ENCODE data around the gene NPTX1. TPM values are rescaled to one million over a fixed set of nuclear protein-coding genes. Genes with fewer than 3 reads are reported as not detected.

The NPTX1 gene
- total and polyA plus RNA-seq, 9 of the 15 experiments (the other 6 are each of a cell fraction or from before 2014, with no cell fraction given) = 0.04 TPM; not detected in 8

DNA sequence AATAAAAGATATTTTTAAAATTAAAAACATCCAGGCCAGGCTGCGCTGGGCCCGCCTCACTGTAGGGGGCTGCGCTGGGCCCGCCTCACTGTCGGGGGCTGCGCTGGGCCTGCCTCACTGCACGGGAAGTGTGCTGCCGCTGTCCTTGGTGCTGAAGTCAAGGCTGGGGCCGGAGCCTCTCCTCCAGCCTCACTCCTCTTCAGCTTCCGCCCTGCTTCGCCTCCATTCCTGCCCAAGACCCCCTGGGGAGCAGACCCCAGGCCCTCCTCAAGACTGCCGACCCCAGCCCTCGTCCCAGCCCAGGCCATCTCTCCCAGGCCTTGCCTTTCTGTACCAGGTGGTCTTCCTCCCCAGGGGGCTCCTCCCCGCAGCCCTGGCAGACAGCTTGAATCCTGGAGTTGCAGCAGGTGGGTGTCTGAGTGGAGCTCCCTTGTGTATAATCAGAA is 35.3 kb downstream of the NPTX1 start (continued):
- TF ChIP-seq ZNF583 (CRISPR knock-in tag; IDR thresholded peaks at IDR 0.05) = no peak
- TF ChIP-seq ZC3H11A (IDR thresholded peaks at IDR 0.05; ENCODE audit: low read depth, low read length) = no peak
- TF ChIP-seq MAFF (IDR thresholded peaks at IDR 0.05; ENCODE audit: low read length) = no peak
- no peak for TF ChIP-seq PHF21A (IDR thresholded peaks at IDR 0.05; ENCODE audit: borderline replicate concordance, low read depth)
- TF ChIP-seq FIP1L1 (IDR thresholded peaks at IDR 0.05; ENCODE audit: low read depth, low read length, poor library complexity, severe bottlenecking) = no peak
- no peak for TF ChIP-seq MCM2 (IDR thresholded peaks at IDR 0.05; ENCODE audit: low read depth)
- TF ChIP-seq CSDE1 (IDR thresholded peaks at IDR 0.05) = no peak
- TF ChIP-seq CHD2 (IDR thresholded peaks at IDR 0.05; ENCODE audit: low read depth, low read length) = no peak
- no peak for TF ChIP-seq TCF7L2 (IDR thresholded peaks at IDR 0.05; ENCODE audit: low read depth, low read length)
- TF ChIP-seq ZNF174 (CRISPR knock-in tag; IDR thresholded peaks at IDR 0.05) = no peak
- no peak for TF ChIP-seq ZNF23 (CRISPR knock-in tag; IDR thresholded peaks at IDR 0.05)
- TF ChIP-seq HDAC6 (IDR thresholded peaks at IDR 0.05; ENCODE audit: low read depth, low read length) = no peak
- TF ChIP-seq, protein P1, sequence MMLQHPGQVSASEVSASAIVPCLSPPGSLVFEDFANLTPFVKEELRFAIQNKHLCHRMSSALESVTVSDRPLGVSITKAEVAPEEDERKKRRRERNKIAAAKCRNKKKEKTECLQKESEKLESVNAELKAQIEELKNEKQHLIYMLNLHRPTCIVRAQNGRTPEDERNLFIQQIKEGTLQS (IDR thresholded peaks at IDR 0.05) = no peak
- TF ChIP-seq, protein P1 (CRISPR knock-in tag; conservative IDR thresholded peaks at IDR 0.05) = no peak
- peak; percentile 64; the same call in 1 of the 2 replicates for TF ChIP-seq ZNF263 (CRISPR knock-in tag; IDR thresholded peaks at IDR 0.05; ENCODE audit: borderline replicate concordance)
- no peak for TF ChIP-seq CHD1 (IDR thresholded peaks at IDR 0.05; ENCODE audit: low read length)
- TF ChIP-seq ELF4 (CRISPR knock-in tag; IDR thresholded peaks at IDR 0.05) = no peak
- no peak for TF ChIP-seq SREBF2 (CRISPR knock-in tag; IDR thresholded peaks at IDR 0.05)
- TF ChIP-seq RBM39 (optimal IDR thresholded peaks at IDR 0.05; ENCODE audit: low read depth, low read length) = no peak
- TF ChIP-seq, protein P2, sequence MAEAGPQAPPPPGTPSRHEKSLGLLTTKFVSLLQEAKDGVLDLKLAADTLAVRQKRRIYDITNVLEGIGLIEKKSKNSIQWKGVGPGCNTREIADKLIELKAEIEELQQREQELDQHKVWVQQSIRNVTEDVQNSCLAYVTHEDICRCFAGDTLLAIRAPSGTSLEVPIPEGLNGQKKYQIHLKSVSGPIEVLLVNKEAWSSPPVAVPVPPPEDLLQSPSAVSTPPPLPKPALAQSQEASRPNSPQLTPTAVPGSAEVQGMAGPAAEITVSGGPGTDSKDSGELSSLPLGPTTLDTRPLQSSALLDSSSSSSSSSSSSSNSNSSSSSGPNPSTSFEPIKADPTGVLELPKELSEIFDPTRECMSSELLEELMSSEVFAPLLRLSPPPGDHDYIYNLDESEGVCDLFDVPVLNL (CRISPR knock-in tag; IDR thresholded peaks at IDR 0.05; ENCODE audit: low read depth) = no peak
- peak; percentile 60 for TF ChIP-seq CREM (IDR thresholded peaks at IDR 0.05; ENCODE audit: low read depth)
- no peak for TF ChIP-seq ZBTB5 (IDR thresholded peaks at IDR 0.05)
- no peak for TF ChIP-seq TEAD4 (IDR thresholded peaks at IDR 0.05; ENCODE audit: low read length)
- TF ChIP-seq TEAD4 (CRISPR knock-in tag; IDR thresholded peaks at IDR 0.05; ENCODE audit: borderline replicate concordance) = no peak
- TF ChIP-seq CTCFL (IDR thresholded peaks at IDR 0.05; ENCODE audit: borderline replicate concordance, insufficient read depth, low read depth, low read length, poor library complexity, severe bottlenecking) = no peak
